OCI-LY1 (cell line): ENCODE results near the gene EHD1.

ENCODE experiments used
- CTCF ChIP-seq: fragments of 200-600 bp; sonication (generic), shearing (Covaris generic); IDR thresholded peaks from 2 replicates; pipeline ENCODE4 v1.5.1; 2017; ENCODE audit warnings: mild to moderate bottlenecking, antibody characterized with exemption, low read length, moderate library complexity, mixed read lengths
- EZH2 ChIP-seq: fragments of 200-600 bp; sonication (generic), shearing (Covaris generic); IDR thresholded peaks from 2 replicates; pipeline ENCODE4 v1.8.0; 2017; ENCODE audit warnings: borderline replicate concordance, mixed run types, mild to moderate bottlenecking, antibody characterized with exemption, low read length, moderate library complexity, mixed read lengths

GRCh38 chr11:64839887-64840782 is 38.3 kb downstream of the EHD1 start:
- TF ChIP-seq CTCF, result no peak
- TF ChIP-seq EZH2, result no peak
